A549 (cell line): ENCODE data around the gene TMEM271.

Source experiments
- CTCF ChIP-seq: fragments of >200 bp; sonication (Bioruptor Twin); formaldehyde crosslinking; IDR thresholded peaks from 3 replicates; pipeline ENCODE4 v1.5.1; 2016
- HDAC2 ChIP-seq: fragments of 200-600 bp; sonication (generic); IDR thresholded peaks from 2 replicates; pipeline ENCODE4 v1.6.1; 2016
- HOXB13 ChIP-seq: fragments of 250-450 bp; sonication (Bioruptor Pico); IDR thresholded peaks from 2 replicates; pipeline ENCODE4 v1.5.0; 2020; ENCODE audit warnings: low read depth, mild to moderate bottlenecking, moderate library complexity
- ZNF302 ChIP-seq: fragments of 250-450 bp; sonication (Bioruptor Pico); IDR thresholded peaks from 2 replicates; pipeline ENCODE4 v1.9.0; 2021; ENCODE audit warnings: inconsistent platforms, mild to moderate bottlenecking, moderate library complexity

- no peak for TF ChIP-seq CTCF
- TF ChIP-seq ZNF302 (CRISPR knock-in tag): no peak
- TF ChIP-seq HDAC2: no peak
- no peak for TF ChIP-seq HOXB13
Observed at GRCh38 chr4:566035-566434, 10.1 kb downstream of the TMEM271 start.
